ENCODE data around the gene ACTL10.
A peak's percentile ranks its signal among the peaks of the same experiment; 100 is the strongest.

Gene ACTL10

DNA sequence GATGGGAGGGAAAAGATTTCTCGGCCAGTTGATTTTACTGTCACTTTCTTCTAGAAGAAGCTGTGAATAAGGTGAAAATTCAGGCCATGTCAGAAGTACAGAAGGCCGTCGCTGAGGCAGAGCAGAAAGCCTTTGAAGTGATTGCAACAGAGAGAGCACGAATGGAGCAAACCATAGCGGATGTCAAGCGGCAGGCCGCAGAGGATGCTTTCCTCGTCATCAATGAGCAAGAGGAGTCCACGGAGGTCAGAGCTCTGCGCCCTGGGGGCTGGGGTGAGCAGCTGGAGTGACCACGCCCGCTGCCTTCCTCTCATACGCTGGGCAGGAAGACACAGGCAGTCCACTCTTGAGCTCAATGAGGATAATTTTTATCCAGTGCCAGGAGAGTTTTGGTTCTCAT is 26.5 kb upstream of the ACTL10 start (continued):
- TF ChIP-seq, protein P1, sequence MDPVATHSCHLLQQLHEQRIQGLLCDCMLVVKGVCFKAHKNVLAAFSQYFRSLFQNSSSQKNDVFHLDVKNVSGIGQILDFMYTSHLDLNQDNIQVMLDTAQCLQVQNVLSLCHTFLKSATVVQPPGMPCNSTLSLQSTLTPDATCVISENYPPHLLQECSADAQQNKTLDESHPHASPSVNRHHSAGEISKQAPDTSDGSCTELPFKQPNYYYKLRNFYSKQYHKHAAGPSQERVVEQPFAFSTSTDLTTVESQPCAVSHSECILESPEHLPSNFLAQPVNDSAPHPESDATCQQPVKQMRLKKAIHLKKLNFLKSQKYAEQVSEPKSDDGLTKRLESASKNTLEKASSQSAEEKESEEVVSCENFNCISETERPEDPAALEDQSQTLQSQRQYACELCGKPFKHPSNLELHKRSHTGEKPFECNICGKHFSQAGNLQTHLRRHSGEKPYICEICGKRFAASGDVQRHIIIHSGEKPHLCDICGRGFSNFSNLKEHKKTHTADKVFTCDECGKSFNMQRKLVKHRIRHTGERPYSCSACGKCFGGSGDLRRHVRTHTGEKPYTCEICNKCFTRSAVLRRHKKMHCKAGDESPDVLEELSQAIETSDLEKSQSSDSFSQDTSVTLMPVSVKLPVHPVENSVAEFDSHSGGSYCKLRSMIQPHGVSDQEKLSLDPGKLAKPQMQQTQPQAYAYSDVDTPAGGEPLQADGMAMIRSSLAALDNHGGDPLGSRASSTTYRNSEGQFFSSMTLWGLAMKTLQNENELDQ (tag by site-specific recombination; IDR thresholded peaks at IDR 0.05; ENCODE audit: low read depth): no peak
- no peak for TF ChIP-seq ZBTB20 (tag by site-specific recombination; IDR thresholded peaks at IDR 0.05)

DNA sequence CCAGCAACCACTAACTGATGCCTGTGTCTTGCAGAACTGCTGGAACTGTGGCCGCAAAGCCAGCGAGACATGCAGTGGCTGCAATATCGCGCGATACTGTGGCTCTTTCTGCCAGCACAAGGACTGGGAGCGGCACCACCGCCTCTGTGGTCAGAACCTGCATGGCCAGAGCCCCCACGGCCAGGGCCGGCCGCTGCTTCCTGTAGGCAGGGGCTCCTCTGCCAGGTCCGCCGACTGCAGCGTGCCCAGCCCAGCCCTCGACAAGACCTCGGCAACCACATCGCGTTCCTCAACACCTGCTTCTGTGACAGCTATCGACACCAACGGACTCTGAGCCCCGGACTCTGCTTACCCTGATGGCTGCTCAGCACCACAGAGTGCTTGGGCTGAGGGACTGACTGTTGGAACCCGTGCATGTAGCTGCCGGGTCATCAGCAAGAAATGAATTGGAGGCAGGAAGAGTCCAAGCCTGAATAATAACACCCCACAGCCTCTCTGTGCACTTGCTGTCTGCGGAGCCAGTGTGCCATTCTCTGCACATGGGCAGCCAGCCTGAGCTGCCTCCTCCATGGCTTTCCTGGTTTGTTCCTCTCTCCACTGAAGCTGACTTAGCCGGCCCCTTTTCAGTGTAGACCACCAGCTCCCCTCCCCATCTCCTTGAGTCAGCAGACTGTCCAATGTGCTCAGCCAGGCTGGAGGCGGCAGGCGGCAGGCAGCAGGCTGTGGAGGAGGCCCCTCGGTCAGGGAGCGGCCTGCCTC is 22.3 kb upstream of the ACTL10 start:
- peaks cover 8 to 50% of the 10 kb centered on the region in 2 experiments; a peak in 2 of 3 replicates for H3K36me3 ChIP-seq (ENCODE audit: control insufficient read depth in 2 of 2, insufficient read depth in 1 of 2, low read length in 2 of 2)
- H3K4me3 ChIP-seq (ENCODE audit: low read depth, low read length): no peak overlapping the region
- no peaks in the 10 kb centered on the region for H3K9me3 ChIP-seq (ENCODE audit: control insufficient read depth, insufficient read depth, low read depth, low read length)
- no peak overlapping the region for H3K27ac ChIP-seq (ENCODE audit: extremely low read depth, low read depth, low read length)
- H3K4me1 ChIP-seq (ENCODE audit: control insufficient read depth, insufficient read depth, low read length): no peaks in the 10 kb centered on the region
- ChIA-PET POLR2A (no interaction called here), CTCF (no interaction called here)
- TF ChIP-seq ZBTB17 (tag by site-specific recombination; IDR thresholded peaks at IDR 0.05) (no peak), RBAK (tag by site-specific recombination; IDR thresholded peaks at IDR 0.05) (no peak), TCF7L2 (IDR thresholded peaks at IDR 0.05; ENCODE audit: borderline replicate concordance, low read depth, low read length) (no peak), KLF10 (tag by site-specific recombination; IDR thresholded peaks at IDR 0.05) (no peak), SETDB1 (IDR thresholded peaks at IDR 0.05; ENCODE audit: insufficient read length, low read length) (no peak)
- TF ChIP-seq, protein P2, sequence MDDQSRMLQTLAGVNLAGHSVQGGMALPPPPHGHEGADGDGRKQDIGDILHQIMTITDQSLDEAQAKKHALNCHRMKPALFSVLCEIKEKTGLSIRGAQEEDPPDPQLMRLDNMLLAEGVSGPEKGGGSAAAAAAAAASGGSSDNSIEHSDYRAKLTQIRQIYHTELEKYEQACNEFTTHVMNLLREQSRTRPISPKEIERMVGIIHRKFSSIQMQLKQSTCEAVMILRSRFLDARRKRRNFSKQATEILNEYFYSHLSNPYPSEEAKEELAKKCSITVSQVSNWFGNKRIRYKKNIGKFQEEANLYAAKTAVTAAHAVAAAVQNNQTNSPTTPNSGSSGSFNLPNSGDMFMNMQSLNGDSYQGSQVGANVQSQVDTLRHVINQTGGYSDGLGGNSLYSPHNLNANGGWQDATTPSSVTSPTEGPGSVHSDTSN (CRISPR knock-in tag; IDR thresholded peaks at IDR 0.05): no peak

DNA sequence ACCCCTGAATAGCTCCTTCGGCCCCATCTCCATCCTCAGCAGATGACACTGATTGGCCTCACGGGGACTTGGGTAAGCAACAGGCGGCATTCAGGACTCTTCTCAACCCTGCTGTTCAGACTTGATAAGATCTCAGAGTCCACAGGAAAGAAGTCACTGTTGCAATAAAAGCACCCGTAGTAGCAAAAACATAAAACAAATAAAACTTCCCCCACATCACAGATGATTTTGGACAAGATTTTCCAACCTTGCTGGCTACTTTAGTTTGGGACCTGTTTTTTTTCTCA is 21.7 kb upstream of the ACTL10 start:
- Histone ChIP-seq H3K4me1 (ENCODE audit: control insufficient read depth, insufficient read depth, low read length) (no peaks in the 10 kb centered on the region), H3K9me3 (ENCODE audit: control insufficient read depth, insufficient read depth, low read depth, low read length) (no peaks in the 10 kb centered on the region), H3K27ac (ENCODE audit: extremely low read depth, low read depth, low read length) (no peak overlapping the region), H3K4me3 (ENCODE audit: low read depth, low read length) (no peak overlapping the region), H3K36me3 (ENCODE audit: control insufficient read depth in 2 of 2, insufficient read depth in 1 of 2, low read length in 2 of 2) (peaks cover 8 to 44% of the 10 kb centered on the region in 2 experiments; a peak in 2 of 3 replicates)
- TF ChIP-seq ZNF274 (IDR thresholded peaks at IDR 0.05; ENCODE audit: low read length): no peak
- TF ChIP-seq ZNF274 (tag by site-specific recombination; IDR thresholded peaks at IDR 0.05; ENCODE audit: borderline replicate concordance): no peak
- peak; percentile 66 for TF ChIP-seq SCRT2 (tag by site-specific recombination; IDR thresholded peaks at IDR 0.05)
- TF ChIP-seq ZNF248 (tag by site-specific recombination; IDR thresholded peaks at IDR 0.05): no peak
- TF ChIP-seq OSR2 (tag by site-specific recombination; IDR thresholded peaks at IDR 0.05): peak; percentile 33; the same call in 1 of the 2 replicates
- 0 out of 2 replicates have a peak, but pooled peaks have one; percentile 17 for TF ChIP-seq ZBTB17 (tag by site-specific recombination; IDR thresholded peaks at IDR 0.05)
- peak; percentile 72 for TF ChIP-seq ZIC2 (tag by site-specific recombination; IDR thresholded peaks at IDR 0.05)
- TF ChIP-seq ZNF48 (tag by site-specific recombination; IDR thresholded peaks at IDR 0.05): no peak
- POLR2A ChIA-PET: no interaction called here
- CTCF ChIA-PET: no interaction called here

DNA sequence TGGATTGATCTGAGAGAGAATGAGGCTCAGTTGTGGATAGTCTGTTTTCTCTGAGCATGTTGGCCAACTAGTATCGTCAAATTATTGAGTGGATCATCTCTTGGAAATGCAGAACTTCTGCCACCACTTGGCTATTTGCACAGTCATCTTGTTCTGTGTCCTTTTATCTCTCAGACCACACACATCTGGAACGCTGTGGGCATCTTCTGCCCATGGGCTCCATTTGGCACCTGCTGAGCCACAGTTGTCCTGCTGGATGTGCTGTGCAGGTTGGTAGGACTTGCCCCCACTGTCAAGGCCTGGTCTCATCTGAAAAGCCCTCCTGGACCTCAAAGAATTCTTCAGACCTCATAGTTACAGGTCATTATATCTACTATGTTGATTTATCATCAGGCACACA is 21.3 kb upstream of the ACTL10 start:
- Histone ChIP-seq H3K4me3 (ENCODE audit: low read depth, low read length) (no peak overlapping the region), H3K4me1 (ENCODE audit: control insufficient read depth, insufficient read depth, low read length) (no peaks in the 10 kb centered on the region), H3K36me3 (ENCODE audit: control insufficient read depth in 2 of 2, insufficient read depth in 1 of 2, low read length in 2 of 2) (peaks cover 8 to 41% of the 10 kb centered on the region in 2 experiments; a peak in 2 of 3 replicates), H3K9me3 (ENCODE audit: control insufficient read depth, insufficient read depth, low read depth, low read length) (no peaks in the 10 kb centered on the region), H3K27ac (ENCODE audit: extremely low read depth, low read depth, low read length) (no peak overlapping the region)
- CTCF ChIA-PET: no interaction called here
- POLR2A ChIA-PET: no interaction called here
- TF ChIP-seq, protein P3, sequence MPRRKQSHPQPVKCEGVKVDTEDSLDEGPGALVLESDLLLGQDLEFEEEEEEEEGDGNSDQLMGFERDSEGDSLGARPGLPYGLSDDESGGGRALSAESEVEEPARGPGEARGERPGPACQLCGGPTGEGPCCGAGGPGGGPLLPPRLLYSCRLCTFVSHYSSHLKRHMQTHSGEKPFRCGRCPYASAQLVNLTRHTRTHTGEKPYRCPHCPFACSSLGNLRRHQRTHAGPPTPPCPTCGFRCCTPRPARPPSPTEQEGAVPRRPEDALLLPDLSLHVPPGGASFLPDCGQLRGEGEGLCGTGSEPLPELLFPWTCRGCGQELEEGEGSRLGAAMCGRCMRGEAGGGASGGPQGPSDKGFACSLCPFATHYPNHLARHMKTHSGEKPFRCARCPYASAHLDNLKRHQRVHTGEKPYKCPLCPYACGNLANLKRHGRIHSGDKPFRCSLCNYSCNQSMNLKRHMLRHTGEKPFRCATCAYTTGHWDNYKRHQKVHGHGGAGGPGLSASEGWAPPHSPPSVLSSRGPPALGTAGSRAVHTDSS (tag by site-specific recombination; IDR thresholded peaks at IDR 0.05): no peak
- TF ChIP-seq ZNF335 (tag by site-specific recombination; conservative IDR thresholded peaks at IDR 0.05) (no peak), ZNF514 (tag by site-specific recombination; IDR thresholded peaks at IDR 0.05) (no peak), ZNF423 (tag by site-specific recombination; IDR thresholded peaks at IDR 0.05) (no peak), ZNF214 (tag by site-specific recombination; IDR thresholded peaks at IDR 0.05; ENCODE audit: borderline replicate concordance) (no peak), ZNF266 (tag by site-specific recombination; IDR thresholded peaks at IDR 0.05; ENCODE audit: low read depth) (no peak), TCF7L2 (IDR thresholded peaks at IDR 0.05; ENCODE audit: borderline replicate concordance, low read depth, low read length) (no peak), ZNF473 (tag by site-specific recombination; IDR thresholded peaks at IDR 0.05) (no peak), GLI2 (tag by site-specific recombination; IDR thresholded peaks at IDR 0.05; ENCODE audit: borderline replicate concordance, low read depth) (no peak), ZNF510 (tag by site-specific recombination; IDR thresholded peaks at IDR 0.05; ENCODE audit: insufficient replicate concordance) (no peak), ZBTB17 (tag by site-specific recombination; IDR thresholded peaks at IDR 0.05) (no peak), SCRT1 (tag by site-specific recombination; IDR thresholded peaks at IDR 0.05; ENCODE audit: borderline replicate concordance) (no peak), ZFP69B (tag by site-specific recombination; IDR thresholded peaks at IDR 0.05) (no peak), ZNF239 (tag by site-specific recombination; IDR thresholded peaks at IDR 0.05) (no peak)
